HTERT RPE-1 (cell line): ENCODE data around the gene NVL.
"Not testable (repeated sequence)": the region's sequence is repeated elsewhere in the genome, so short reads cannot be mapped to it uniquely, and the experiment has no call there.

Experiments
- in situ Hi-C: fragments of 300-500 bp; cut with MboI; formaldehyde crosslinking; loops from 4 replicates; pipeline ENCODE4 v1.14.3; 2020; ENCODE audit warnings: low sequenced_read_pairs

The NVL gene

DNA sequence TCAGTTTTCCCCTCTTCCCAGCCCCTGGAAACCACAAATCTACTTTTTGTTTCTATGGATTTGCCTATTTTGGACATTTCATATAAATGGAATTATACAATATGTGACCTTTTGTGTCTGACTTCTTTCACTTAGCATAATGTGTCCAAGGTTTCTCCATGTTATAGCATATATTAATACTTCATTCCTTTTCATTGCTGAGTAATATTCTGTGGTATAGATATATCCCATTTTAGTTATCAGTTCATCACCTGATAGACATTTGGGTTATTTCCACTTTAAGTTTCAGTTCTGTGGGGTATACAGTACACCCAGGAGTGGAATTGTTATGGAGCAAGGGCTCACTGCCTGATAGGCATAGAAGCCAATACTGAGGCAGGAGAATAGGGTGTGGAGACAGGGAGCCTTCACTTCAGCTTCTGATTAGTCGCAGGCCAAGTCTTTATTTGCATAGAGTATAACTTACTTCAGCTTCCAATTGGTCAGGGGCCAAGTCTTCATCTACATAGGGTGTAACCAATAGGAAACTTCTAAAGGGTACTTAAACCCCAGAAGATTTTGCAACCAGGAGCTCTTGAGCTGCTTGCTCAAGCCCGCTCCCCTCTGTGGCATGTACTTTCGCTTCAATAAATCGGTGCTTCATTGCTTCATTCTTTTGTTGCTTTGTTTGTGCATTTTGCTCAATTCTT is 8.3 kb upstream of the NVL start:
- in situ Hi-C loops: no loop called here

DNA sequence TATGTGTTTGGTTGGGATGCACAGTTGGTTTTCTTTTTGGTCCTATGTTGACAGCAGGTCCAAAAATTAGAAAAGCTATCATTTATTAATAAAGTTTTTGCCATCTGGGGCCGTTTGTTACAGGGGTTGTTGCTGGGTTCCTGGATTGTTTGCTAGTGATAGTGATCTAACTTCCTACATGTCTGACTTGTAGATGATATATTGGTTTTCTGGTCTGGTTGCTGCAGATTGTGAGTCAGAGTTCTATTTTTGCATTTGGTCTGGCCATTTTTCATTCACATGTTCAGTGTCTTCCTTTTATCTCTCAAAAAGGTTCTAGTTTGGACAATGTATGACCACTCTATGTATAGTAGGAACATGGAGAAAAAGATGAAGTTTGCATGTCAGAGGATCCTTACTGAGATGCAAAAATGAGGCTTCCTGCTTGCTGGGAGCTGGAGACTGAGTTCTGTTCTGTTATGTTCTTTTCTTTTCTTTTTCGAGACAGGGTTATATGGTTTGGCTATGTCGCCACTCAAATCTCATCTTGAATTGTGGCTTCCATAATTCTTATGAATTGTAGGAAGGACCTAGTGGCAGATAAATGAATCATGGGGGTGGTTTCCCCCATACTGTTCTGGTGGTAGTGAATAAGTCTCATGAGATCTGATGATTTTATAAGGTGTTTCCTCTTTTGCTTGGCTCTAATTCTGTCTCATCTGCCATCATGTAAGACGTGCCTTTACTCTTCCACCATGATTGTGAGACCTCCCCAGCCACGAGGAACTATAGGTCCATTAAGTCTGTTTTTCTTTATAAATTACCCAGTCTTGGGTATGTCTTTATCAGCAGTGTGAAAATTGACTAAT is 4.2 kb upstream of the NVL start:
- in situ Hi-C loops: no loop called here

DNA sequence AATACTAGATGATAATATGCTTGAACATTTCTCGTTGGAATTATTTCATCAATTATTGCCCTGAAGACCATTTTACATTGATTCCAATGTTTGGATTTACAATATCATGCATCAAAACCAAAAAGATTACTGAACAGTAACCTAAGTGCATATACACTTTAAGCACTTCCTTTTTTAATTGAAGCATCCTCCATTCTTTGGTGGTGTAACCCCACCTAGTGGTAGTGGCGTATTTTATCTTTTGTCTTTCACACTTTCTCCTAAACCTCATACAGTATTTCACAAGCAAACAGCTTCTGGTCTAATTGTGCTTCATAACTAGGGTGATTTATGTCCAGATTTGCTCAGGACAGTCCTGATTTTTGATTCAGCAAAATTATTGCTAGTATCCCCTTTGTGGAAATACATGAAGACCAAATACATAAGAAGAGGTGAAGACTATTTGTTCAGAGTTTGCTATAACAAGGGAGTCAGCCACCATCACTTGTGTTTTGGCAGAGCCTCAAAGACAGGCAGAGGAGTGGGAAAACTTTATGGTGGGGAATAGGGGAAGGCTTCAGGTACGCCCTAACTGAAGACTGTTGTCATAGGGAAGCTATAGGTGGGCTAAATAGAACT is 3.4 kb upstream of the NVL start:
- in situ Hi-C loops: no loop called here

DNA sequence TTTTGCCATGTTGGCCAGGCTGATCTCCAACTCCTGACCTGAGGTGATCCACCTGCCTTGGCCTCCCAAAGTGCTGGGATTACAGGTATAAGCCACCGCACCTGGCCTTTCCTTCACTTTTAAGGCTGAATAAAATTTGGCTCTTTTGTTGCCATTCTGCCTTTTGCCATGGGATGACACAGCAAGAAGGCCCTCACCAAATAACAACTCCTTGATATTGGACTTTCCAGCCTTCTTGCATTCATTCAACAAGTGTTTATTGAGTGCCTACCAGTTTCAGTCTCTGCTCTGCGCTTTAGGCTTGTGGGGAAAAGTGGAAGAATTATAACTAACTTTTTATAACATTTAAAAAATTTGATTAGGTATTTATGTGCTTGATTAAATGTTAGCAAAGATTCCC is 1.9 kb upstream of the NVL start:
- in situ Hi-C loops: no loop called here

DNA sequence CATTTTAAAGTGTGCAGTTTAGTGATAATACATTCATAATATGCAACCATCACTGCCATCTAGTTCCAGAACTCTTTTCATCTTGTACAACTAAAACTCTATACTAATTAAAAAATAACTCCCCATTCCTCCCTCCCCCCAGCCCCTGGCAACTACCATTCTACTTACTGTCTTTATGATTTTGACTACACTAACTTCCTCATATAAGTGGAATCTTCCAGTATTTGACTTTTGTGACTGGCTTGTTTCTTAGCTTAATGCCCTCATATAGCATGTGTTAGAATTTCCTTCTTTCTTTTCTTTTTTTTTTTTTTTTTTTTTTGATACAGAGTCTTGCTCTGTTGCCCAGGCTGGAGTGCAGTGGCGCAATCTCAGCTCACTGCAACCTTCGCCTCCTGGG is 1.4 kb upstream of the NVL start:
- in situ Hi-C loops: no loop called here

DNA sequence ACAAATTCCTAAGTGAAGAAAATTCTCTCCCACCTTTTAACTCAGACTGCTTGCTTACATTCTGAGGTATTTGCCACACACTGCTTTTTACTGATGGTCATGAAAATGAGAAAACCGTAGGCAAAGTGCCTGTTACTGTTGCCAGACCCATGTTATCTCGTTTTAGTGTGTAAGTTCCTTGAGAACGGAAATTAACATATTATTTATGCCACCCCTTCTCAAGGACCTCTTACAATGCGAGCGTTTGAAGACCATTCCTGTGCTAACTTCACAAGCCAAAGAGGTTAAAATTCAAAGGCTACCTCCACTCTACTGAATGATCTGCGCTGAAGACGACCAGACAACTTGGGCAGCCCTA is 509 bp downstream of the NVL start:
- in situ Hi-C loops: no loop called here

DNA sequence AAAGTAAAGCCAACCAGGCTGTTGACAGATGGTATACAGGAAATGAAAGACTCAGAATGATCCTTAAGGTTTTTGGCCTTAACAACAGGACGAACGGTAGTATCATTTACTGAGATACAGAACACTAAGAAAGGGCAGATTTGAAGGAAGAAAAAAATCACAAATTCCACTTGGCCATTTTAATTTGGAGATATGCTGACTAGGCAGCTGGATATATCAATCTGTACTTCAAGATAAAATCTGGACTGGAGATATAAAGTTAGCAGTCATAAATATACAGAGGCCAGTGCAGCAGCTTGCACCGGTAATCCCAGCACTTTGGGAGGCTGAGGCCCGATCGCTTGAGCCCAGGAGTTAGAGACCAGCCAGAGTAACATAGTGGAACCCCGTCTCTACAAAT is 1.3 kb downstream of the NVL start:
- in situ Hi-C loops: no loop called here

DNA sequence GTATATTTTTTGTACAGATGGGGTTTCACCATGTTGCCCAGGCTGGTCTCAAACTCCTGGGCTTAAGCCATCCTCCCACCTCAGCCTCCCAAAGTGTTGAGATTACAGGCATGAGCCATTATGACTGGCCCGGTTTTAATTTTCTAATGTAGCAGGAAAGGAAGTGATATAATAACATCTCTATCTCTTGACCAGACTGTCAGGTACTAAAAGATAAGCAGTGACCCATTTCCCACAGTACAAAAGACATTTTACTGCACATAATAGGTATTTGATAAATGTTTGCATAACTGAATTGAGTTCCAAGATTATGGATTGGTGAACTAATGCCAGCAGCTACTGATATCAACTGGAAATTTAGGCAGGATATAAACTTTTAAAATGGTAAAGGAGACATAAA is 4.0 kb downstream of the NVL start:
- in situ Hi-C loops: no loop called here

DNA sequence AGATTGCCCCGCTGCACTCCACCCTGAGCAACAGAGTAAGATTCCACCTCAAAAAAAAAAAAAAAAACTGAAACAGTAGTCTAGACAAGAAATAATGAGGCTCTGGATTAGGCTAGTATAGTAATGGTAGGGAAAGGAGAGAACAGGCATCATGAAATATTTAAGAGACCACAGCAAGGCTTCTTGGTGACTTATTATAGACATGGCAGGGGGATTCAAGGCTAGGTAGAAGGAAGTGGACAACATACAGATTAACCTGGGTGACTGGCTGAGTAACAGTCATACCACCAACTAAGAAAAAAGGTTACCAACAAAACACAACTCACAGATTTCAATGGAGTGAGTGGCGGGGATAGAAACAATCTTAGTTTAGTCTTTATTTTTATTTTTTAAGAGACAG is 8.3 kb downstream of the NVL start:
- in situ Hi-C loops: no loop called here

DNA sequence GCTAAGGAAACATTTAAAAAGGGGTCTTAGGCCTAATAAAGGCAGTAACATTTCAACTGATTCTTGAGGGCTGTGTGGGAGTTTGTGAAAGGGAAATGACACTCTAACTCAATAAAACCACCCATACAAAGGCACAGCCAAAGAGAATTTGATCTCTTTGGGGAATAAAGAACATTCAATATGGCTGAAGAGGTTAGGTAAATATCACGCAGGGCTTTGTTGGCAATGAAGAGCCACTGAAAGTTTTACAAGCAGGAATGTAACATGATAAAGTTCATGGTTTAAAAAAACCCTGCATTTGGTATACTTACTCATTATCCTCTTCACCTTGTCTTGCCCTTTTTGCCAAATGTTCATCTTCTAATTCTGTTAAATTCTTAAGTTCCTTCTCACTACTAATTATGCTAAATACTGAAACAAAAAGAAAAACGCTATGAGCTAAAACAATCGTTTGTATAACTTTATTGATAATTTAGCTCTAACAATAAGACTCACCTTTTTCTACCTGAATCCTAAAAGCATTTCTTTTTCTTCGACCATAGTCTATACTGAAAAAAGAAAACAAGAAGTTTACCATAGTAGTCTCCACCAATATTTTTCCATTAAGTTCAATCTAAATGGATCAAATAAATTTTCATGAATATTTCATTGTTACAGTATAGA is 12.5 kb downstream of the NVL start:
- in situ Hi-C loops: no loop called here

DNA sequence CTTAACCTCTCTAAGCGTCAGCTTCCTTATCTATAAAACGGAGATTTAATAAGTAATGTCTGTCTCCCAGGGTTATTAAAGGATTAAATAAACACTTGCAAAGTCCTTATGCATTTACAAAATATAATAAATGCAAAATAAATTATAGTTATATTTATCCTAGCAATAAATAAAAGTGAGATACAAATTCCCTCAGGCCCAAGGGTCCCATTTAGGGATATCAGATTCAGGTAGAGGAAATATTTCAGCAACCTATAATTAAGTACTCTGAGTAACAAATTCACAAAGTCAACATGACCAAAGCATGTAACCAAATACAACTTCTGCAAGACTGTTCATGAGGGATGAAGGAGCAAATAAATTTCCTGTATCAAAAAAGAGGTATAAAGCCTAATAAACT is 17.9 kb downstream of the NVL start:
- in situ Hi-C loops: no loop called here

DNA sequence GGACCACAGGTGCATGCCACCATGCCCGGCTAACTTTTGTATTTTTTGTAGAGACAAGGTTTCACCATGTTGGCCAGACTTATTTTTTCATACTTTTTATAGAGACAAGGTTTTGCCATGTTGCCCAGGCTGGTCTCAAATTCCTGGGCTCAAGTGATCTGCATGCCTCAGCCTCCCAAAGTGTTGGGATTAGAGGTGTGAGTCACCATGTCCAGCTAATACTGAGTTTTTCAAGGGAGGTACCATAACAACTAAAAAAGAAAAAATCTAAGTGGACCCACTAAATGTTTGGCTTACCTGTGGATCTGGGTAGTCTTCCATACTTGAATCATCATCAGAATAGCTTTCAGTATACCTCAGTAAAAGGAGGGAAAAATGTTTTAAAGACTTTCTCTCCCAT is 18.5 kb downstream of the NVL start:
- in situ Hi-C loops: not testable (repeated sequence)

DNA sequence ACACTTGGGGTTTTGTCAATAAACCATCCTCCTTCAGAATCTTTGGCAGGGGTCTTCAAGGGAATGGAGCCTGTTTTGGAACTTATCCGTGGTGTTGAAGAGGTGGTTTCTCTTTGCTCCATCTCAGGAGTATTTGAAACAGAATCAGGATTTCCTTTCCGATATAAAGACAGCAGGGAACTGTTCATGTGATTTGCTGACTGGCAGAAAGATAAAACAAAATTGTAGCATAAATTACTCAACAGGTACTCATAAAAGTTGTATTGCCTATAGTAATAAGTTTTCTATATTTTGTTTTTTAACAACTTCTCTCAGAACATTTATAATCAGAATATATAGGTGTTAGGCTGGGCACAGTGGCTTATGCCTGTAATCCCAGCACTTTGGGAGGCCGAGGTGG is 21.9 kb downstream of the NVL start:
- in situ Hi-C loops: no loop called here

DNA sequence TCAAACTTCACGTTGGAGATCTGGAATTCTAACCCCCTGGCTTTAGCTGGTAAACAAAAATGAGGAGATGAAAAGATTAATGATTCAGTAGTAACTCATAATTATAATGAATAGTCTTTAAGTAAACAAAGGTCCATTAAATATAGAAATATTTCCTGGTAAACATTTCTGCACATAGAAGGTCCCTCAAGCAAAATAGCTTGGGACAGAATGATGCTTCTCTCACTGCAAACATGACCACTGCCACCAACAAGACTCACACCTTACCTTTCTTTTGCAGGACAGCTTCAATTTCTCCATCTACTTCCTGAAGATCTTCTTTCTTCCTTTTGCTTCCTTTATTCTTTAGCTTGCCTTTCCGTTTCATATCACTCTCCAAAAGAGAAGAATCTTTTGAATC is 25.2 kb downstream of the NVL start:
- in situ Hi-C loops: no loop called here

DNA sequence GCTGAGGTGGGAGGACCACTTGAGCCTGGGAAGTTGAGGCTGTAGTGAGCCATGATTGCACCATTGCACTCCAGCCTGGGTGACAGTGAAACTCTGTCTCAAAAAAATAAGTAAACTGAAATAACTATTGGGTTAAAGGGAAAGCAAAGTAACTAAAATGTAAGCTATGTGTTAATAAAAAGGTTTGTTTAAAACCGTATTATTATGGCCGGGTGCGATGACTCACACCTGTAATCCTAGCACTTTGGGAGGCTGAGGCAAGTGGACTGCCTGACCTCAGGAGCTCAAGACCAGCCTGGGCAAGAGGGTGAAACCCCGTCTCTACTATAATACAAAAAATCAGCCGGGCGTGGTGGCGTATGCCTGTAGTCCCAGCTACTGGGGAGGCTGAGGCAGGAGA is 27.0 kb downstream of the NVL start:
- in situ Hi-C loops: no loop called here

DNA sequence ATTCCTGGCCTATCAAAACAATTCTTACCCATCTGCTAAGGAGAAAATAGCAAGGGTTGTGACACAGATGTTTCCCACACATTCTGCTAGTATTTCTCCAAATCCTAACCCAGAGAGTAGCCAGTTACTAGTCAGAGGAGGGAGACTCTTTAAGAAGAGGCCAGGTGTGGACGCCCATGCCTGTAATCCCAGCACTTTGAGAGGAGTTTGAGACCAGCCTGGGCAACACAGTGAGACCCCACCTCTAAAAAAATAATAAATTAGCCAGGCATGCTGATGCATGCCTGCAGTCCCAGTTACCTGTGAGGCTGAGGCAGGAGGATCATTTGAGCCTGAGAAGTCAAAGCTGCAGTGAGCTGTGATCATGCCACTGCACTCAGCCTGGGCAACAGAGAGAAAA is 28.6 kb downstream of the NVL start:
- in situ Hi-C loops: no loop called here

DNA sequence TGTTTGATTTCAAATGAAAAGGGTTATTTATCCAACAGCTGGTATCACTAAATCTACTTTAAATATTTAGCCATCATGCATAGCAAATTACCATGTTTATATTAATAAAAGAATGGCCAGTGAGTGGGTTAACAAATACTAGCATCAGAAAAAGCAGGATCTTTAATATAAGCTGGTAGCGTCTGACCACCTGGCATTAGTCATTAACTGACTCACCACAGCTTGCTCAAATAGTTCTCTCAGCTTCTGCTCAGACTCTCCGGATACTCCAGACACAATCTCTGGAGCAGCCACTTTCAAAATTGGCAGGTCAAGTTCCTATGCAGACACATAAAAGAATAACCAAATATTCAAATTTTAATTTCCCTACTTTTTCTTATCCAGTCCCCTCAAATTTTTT is 29.6 kb downstream of the NVL start:
- in situ Hi-C loops: no loop called here

DNA sequence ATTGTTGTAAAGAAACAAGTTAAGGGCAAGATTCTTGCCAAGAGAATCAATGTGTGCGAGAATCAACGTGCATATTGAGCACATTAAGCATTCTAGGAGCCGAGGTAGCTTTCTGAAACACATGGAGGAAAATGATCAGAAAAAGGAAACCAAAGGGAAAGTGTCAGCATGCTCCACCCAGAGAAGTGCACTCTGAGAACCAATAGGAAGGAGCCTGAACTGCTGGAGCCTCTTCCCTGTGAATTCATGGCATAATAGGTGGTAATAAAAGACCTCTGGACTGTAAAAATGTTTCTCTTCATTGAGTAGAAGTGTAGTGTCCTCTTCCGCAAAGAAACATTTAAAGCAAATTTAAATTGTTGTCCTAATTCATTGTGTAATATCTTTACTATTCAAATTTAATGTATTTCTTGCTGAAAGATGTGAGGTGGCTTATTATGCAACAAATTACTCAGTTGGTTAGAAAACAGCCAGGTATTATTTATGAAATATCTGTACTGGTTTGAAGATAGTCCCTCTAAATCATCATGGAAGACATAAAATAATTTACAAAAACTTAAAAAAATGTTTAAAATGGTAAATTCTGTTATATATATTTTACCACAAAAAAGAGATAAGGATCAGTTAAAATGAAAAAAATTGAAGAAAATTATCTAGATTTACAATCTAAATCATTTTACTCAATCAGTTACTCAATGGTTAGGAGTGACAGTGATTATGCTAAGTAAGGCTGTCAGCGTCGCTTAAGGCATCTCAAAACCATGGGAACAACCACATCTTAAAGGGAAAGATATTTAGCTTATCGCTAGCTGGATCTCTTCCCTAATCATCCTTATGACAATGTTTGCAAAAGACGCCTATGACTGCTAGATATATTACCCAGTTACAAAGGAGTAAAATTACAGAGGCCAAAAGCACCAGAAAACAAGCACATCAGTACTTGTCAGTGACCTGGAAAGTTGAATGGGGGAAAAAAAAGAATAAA is 31.3 kb downstream of the NVL start:
- in situ Hi-C loops: no loop called here

DNA sequence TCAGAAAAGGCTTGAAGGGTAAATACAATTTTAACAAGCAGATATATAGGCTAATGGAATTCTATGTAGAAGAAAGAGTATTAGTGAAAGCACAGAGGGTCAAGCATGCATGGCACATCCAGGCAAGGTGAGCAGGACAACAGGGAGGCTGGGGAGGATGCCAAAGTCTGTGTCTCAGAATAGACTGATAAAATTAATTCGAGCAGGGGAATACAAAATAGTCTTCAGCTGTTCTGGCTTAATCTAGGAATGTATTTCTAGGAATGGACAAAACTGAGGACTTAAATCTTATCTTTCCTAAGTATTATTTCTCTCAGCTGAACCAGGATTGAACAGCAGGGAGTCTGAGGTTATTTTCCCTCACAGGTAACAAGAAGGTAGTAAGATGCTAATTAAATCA is 35.2 kb downstream of the NVL start:
- in situ Hi-C loops: no loop called here

DNA sequence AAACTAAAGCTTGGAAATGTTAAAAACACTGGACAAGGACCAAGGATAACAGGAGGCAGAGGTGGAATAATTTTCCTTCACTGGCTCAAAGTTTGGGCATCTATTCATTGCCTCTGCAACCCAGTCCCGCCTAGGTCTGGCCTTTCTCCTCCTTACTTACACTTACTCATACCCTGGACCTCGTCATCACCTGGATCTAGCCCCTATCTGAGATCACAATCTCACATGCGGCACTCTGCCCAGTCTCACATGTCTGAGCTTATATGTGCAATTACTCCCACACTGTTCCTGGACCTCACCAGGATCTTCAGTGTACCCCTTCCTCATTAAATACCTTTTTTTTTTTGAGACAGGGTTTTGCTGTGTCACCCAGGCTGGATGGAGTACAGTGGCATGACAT is 37.6 kb downstream of the NVL start:
- in situ Hi-C loops: no loop called here

DNA sequence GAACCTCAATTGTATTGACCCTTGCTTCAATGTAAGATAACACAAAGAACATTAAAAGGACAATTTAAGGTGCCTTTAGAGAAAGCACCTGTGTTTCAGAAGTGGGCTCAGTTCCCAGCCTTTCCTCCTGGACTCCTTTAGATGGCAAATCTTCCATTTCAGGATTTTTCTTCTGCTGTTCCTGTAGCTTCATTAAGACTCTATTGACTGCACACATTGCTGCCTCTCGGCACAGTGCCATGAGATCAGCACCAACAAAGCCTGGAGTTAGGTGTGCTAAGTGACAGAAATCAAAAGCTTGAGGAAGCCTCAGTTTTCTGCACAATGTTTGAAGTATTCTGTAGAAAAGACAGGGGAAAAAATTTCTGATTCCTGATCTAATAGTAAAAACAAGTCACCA is 40.6 kb downstream of the NVL start:
- in situ Hi-C loops: no loop called here
